Activated CD4-positive, CD25-positive, alpha-beta regulatory T cell (primary cell): ENCODE data around the gene EEPD1.
"Not testable (repeated sequence)": the region's sequence is repeated elsewhere in the genome, so short reads cannot be mapped to it uniquely, and the experiment has no call there.

ENCODE experiments used
- DNase-seq, 4 experiments: peaks; one replicate each; lab custom pipeline; 2025; lab: John Stamatoyannopoulos, UW

Gene EEPD1

GRCh38 chr7:36215457-36215765 lies 62.4 kb downstream of the EEPD1 start:
- no peak for DNase-seq

DNA sequence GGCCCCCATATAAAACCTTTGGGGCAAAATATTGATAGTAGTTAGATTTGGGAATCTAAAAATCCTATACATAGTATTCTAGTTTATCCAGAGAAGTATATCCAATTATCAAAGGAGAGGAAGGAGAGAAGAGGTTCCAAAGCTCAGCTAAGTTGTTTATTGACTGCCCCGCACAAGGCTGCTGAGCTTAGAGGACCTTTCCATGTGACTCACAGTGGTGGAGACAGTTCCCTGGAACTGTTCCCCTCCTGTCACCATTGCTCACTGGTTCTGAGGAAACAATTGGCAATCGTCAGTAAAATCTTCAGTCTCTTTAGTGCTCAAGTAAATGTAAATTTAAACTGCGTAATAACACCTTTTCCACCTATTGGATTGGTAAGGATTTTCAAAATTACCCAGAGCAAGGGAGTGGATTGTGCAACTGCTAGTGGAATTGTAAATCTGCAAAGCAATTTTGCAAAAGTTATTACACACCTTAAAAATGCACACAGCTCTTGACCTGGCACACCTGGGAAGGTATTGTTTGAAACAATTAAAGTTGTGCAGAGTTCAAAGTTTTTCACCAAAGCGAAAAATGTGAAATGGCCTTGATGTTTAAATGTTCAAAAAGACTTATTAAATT lies 63.1 kb downstream of the EEPD1 start:
- no peak for DNase-seq

DNA sequence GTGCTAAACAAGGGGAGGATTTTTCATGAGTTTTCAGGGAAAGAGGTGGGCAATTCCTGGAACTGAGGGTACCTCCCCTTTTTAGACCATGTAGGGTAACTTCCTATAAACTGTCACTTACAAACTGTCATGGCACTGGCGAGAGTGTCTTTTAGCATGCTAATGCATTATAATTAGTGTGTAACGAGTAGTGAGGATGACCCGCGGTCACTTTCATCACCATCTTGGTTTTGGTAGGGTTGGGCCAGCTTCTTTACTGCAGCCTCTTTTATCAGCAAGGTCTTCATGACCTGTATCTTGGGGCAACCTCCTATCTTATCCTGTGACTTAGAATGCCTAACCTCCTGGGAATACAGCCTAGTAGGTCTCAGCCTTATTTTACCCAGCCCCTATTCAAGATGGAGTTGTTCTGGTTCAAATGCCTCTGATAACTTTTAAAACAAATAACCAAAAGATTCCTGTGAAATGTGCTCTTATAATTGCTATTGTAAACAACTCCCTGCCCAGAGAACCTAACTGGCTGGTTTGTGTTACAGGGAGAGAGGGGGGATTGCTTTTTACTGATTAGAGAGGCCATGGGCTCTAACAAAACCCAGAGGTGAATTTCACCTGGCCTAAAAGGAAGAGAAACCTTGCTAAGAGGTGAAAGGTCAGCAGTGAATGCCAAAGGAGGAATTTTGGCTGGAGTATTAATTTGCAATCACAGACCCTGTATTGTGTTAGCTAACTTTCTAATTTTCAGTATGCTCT lies 64.3 kb downstream of the EEPD1 start:
- no peak for DNase-seq

- no peak for DNase-seq
Measured at GRCh38 chr7:36217961-36218284, 64.9 kb downstream of the EEPD1 start.

DNA sequence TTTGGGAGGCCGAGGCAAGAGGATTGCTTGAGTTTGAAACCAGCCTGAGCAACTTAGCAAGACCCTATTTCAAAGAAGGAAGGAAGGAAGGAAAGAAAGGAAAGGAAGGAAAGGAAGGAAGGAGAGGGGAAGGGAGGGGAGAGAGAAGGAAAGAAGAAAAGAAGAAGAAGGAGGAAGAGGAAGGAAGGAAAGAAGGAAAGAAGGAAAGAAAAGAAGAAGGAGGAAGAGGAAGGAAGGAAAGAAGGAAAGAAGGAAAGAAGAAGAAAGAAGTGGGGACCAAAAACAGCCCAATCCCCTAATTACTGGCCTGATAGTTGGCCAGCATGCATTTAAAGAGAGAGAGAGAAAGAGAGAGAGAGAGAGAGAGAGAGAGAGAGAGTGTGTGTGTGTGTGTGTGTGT lies 66.4 kb downstream of the EEPD1 start:
- no peak for DNase-seq

- DNase-seq: no peak
Measured at GRCh38 chr7:36223851-36224250, 70.8 kb downstream of the EEPD1 start.

DNA sequence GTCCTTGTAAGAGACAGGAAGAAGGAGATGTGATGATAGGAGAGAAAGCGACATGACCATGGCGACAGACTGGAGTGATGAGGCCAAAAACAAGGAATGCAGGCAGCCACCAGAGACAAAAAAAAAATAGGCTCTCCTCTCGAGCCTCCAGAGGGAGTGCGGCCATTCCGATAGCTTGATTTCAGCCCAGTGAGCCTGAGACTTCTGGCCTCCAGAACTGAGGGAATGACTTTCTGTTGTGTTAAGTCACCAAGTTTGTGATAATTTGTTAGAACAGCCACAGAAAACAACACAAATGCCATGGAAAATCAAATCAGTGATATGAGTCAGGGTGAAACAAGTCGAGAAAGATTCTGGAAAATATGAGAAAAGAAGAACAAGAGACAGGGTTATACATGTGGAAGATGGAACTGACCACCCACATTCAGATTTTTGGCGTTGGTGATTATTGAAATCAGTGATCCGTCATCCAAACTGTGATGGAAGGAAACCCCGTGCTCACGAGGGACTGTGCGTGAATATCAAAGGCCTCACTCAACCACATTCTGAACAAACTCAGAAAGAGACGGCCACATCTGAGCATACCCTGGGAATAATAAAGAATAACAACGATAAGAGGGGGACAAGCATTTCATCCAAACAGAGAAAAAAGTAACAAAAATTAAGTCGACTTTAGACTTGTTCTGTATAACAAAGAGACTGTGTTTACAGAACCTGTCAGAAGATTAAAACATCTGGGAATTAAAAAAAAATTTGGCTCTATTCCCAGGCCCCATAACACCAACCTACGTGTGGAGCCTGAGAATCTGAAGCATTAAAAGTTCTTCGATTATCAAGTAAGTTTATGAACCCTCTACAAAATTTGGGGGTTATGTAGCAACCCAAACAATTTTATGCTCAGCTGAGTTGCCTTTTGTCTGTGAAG lies 72.1 kb downstream of the EEPD1 start:
- no peak for DNase-seq

GRCh38 chr7:36226151-36226550 lies 73.1 kb downstream of the EEPD1 start:
- no peak for DNase-seq

DNA sequence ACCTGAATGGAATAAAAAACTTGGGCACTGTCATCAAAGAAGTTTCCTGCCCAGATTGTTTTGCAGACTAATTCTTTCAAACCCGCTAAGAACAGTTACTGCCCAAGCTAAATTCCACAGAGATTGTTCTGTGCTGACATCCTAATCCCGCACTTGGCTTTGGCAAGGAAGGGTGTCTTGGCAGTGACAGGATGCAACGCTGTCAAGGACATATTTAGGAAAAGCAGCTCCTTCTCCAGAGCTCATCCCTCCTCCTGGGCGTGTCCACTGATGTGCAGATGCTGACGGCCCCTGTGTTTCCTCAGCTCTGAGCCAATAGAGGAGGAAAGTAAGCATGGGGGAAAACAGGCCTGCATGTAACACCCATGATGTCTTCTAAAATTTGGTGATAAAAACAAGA lies 74.2 kb downstream of the EEPD1 start:
- DNase-seq: no peak

- no peak for DNase-seq
Measured at GRCh38 chr7:36228039-36228438, 75.0 kb downstream of the EEPD1 start.

DNA sequence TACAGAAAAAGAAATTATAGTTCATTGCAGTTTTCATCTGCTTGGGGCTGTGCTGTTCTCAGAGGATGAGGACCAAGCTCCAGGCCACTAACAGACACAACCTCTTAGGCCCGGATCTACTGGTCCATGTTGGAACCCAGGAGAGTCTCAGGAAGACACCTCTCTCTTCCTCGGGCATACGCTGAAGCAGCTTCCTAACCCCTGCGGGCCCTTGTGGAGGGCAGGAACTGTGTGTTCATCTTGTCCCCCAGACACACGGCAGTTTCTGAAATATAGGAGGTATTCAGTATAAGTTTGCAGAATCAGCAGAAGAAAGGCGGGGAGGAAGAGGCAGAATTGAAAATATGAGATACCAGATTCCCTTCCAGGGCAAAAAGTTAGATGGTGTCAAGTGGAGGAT lies 78.4 kb downstream of the EEPD1 start:
- no peak for DNase-seq

DNA sequence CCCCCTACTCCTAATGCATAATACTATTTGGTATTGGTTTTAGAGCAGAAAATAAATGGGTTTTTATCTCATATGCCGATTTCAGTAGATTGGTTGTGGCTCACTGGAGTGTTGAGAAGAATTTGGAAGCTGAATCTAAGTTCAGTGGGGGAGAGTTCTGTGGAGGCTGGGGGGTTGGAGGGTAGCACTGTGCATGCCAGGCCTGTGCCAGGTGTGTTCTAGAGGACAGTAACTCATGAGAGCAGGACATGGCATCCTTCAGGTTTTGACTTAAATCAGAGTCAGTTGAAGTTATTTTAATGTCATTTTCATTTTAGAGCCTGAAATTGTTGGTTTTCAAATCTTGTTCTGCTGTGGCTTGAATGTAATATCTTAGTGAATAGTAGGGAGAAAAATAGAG lies 79.5 kb downstream of the EEPD1 start:
- DNase-seq: no peak

DNA sequence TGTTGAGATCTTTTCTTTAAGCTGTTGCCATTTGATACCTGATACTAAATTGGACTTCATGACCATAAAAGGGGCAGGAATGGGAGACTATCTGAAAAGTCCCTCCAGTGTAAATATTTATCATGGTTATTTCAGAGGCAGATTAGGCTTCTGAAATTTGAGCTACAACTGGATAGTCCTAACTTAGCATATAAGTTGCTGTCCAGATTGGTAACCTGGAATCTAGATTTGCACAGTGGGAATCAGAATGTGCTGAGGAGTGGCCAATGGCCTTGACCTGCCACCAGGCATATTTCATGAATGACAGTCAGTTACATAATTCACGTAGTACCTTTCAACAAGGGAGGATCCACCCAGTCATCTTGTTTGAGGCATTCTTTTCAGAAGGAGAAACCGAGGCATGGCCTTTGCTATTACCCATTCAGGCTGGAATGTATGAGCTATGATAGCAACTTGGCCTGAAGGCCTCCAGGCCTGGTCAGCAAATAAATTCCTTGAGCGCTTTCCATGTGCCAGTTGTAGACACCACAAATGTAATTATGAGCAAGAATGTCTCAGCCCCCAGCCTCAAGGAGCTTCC lies 80.0 kb downstream of the EEPD1 start:
- no peak for DNase-seq

DNA sequence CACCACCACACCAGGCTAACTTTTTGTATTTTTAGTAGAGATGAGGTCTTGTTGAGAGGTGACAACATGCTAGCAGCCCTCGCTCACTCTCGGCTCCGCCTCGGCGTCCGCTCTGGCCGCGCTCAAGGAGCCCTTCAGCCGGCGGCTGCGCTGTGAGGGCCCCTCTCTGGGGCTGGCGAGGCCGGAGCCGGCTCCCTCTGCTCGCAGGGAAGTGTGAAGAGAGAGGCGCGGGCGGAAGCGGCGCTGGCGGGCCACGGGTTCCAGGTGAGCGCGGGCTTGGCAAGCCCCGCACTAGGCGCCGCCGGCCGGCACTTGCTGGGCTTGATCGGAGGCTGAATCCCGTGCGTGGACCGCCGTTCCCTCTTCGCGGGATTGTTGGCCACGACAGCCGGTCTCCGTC lies 83.0 kb downstream of the EEPD1 start:
- DNase-seq: no peak

DNA sequence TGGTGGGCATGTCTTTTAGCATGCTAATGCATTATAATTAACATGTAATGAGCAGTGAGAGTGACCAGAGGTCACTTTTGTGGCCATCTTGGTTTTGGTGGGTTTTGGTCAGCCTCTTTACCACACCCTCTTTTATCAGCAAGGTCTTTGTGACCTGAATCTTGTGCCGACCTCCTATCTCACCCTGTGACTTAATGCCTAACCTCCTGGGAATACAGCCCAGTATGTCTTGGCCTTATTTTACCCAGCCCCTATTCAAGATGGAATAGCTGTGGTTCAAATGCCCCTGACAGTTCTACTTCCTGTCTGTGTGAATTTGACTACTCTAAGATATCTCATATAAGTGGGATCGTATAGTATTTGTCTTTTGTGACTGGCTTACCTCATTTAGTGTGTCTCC lies 85.1 kb downstream of the EEPD1 start:
- DNase-seq: no peak

DNA sequence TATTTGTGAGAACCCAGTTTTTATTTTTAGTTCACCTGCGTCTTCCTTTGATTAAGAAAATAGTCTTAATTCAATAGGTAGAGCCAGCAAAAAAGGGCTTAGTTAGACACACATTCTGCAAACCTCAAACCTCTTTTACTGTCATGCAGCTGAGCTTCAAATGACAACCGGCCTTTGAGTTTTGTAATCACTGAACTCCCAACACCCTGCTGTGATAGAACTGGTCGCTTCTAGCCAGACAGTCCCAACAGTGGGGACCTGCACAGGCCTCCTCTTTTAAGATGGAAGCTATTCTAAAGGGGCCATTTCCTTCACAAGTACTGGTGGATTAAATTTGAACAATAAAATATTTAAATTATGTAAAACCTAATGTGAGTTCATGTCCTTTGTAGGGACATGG lies 90.3 kb downstream of the EEPD1 start:
- DNase-seq: not testable (repeated sequence)

- not testable (repeated sequence) for DNase-seq
Measured at GRCh38 chr7:36244001-36244400, 90.9 kb downstream of the EEPD1 start.

DNA sequence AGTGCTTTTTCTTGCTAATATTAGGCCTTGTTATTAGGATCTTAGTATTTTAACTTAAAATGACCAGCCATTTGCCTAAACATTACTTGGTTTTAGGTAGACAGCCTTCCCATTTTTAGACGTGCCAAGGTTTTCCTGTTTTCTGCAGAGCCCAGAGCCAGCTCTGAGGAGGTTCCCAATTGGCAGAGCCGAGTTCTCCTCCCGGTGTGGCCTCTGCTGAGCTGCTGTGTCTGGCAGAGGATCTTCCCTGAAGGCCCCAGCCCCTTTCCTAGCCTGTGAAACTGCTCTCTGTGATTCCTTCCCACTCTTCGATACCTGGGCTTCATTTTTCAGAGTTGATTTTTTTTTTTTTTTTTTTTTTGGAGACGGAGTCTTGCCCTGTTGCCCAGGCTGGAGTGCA lies 91.4 kb downstream of the EEPD1 start:
- DNase-seq: no peak

GRCh38 chr7:36245684-36246299 lies 92.7 kb downstream of the EEPD1 start:
- DNase-seq: no peak

- no peak for DNase-seq
Measured at GRCh38 chr7:36249091-36249490, 96.0 kb downstream of the EEPD1 start.

DNA sequence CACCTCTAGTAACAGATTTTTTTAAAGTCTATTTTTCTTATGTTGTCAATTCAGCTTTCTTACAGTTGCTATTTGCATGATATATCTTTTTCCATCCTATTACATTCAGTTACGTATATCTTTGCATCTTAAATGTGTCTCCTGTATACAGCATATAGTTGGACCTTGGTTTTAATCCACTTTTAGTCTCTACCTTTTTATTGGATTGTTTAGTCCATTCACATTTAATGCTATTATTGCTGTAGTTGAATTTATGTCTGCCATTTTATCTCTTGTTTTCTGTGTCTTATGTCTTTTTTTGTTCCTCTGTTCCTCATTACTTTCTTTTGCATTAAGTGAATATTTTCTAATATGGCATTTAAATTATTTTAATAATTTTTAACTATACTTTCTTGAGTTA lies 100.6 kb downstream of the EEPD1 start:
- DNase-seq: no peak

DNA sequence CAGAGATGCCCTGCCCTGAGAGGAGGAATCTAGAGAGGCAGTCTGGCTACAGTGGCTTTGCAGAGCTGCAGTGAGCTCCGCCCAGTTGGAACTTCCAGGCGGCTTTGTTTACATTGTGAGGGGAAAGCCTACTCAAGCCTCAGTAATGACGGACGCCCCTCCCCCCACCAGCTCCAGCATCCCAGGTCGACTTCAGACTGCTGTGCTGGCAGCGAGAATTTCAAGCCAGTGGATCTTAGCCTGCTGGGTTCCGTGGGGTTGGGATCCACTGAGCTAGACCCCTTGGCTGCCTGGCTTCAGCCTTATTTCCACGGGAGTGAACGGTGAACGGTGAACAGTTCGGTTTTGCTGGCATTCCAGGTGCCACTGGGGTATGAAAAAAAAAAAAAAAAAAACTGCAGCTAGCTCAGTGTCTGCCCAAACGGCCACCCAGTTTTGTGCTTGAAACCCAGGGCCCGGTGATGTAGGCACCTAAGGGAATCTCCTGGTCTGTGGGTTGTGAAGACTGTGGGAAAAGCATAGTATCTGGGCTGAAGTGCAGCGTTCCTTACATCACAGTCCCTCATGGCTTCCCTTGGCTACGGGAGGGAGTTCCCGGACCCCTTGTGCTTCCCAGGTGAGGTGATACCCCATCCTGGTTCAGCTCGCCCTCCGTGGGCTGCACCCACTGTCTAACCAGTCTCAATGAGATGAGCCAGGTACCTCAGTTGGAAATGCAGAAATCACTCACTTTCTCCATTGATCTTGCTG lies 105.6 kb downstream of the EEPD1 start:
- DNase-seq: not testable (repeated sequence)
